Measurements from ENCODE around the gene MDH2.

- TF ChIP-seq CTCF (IDR thresholded peaks at IDR 0.05), result no peak
- no peak for TF ChIP-seq POLR2A (IDR thresholded peaks at IDR 0.05)
These were observed 39.7 kb upstream of the MDH2 start for GRCh38 chr7:76008156-76008687.
